Stimulated activated naive B cell treated with anti-CD40 and anti-IgM and Interleukin-4, amounts not matched to agents 10 μg/mL and 1 μg/mL and 100 μg/mL, for 72 hours (primary cell): ENCODE results near the gene TVP23B.
A peak's percentile ranks its signal among the peaks of the same experiment; 100 is the strongest.
"Not testable (repeated sequence)": the region's sequence is repeated elsewhere in the genome, so short reads cannot be mapped to it uniquely, and the experiment has no call there.

Experiments used
- ATAC-seq, 2 donors: fragments of 150-1000 bp; cut with Tn5 transposase; replicated peaks; 2 replicates each; pipeline ENCODE4 v1.10.0; 2021; ENCODE audit warnings: moderate library complexity in 1 of 2
- DNase-seq: peaks from one replicate; pipeline ENCODE4 v3.0.0; 2021
- H3K27ac Mint-ChIP-seq: one replicate; pipeline ENCODE4 v1.8.0; 2022; ENCODE audit warnings: mild to moderate bottlenecking, mixed read lengths
- H3K27me3 Mint-ChIP-seq, 2 donors: one replicate each; pipeline ENCODE4 v1.8.0; 2022; ENCODE audit warnings: mixed read lengths in 2 of 2
- H3K36me3 Mint-ChIP-seq, 2 donors: one replicate each; pipeline ENCODE4 v1.8.0; 2022; ENCODE audit warnings: mixed read lengths in 2 of 2, mild to moderate bottlenecking in 1 of 2
- H3K4me1 Mint-ChIP-seq, 2 donors: one replicate each; pipeline ENCODE4 v1.8.0; 2022; ENCODE audit warnings: mixed read lengths in 2 of 2, mild to moderate bottlenecking in 1 of 2
- H3K4me3 Mint-ChIP-seq, 2 donors: one replicate each; pipeline ENCODE4 v1.8.0; 2022; ENCODE audit warnings: mild to moderate bottlenecking in 2 of 2, mixed read lengths in 2 of 2, moderate library complexity in 1 of 2
- H3K9me3 Mint-ChIP-seq, 2 donors: one replicate each; pipeline ENCODE4 v1.8.0; 2022; ENCODE audit warnings: mixed read lengths in 2 of 2, mild to moderate bottlenecking in 1 of 2

Gene TVP23B

DNA sequence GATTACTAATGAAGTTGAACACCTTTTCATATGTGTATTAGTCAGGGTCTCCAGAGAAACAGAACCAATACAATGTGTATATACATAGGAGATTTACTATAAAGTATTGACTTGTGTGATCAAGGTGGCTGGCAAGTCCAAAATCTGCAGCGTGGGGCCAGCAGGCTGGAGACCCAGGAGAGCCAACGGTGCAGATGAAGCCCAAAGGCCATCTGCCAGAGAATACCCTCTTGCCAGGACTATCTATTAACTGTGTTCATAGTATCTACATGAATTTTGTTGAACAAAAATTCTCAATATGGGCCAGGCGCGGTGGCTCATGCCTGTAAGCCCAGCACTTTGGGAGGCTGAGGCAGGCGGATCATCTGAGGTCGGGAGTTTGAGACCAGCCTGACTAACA, 20.8 kb upstream of the TVP23B start:
- ATAC-seq, H3K27me3 Mint-ChIP-seq, H3K36me3 Mint-ChIP-seq, H3K27ac Mint-ChIP-seq, H3K9me3 Mint-ChIP-seq, DNase-seq, H3K4me1 Mint-ChIP-seq, H3K4me3 Mint-ChIP-seq: not testable (repeated sequence)

DNA sequence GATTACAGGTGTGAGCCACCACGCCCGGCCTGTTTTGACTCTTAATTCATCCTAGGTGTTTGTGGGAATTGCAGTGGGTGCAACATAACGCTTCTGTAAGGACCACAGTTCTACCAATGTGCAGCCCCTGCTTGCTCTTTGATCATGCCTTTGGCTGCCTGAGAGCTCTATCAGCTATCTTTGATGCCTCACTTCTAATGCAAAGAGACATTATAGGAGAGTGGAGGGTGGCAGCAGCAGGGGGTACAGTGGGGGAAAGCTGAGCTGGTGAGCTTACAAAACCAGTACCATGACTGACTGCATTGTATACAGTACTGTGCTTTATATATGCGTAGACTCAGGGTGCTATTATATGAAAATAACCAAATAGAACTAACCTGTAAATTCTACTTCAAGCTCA, 10.4 kb upstream of the TVP23B start:
- not testable (repeated sequence) for H3K4me3 Mint-ChIP-seq, H3K27ac Mint-ChIP-seq, H3K4me1 Mint-ChIP-seq, H3K36me3 Mint-ChIP-seq, DNase-seq, H3K9me3 Mint-ChIP-seq, ATAC-seq
- H3K27me3 Mint-ChIP-seq = peaks cover 11 to 26% of the 10 kb centered on the region in 2 donors

DNA sequence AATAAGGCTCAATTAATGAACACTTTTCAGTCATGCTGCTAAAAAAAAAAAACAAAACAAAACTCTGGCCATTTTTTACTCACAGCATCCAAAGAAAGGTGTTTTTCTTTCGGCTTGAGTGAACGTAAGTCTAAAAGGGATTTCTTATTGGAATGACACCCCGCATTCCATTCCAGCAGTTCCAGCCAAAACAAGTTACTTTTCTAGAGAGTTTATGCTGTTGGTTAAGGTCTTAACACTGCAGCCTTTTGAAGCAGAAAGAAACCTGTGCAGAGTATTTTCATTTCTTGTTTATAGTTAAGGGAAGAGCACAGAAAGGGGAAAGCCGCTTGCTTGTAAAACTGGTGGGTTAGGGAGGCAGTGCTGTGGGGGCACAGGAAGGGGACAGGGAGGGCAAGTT, 9.9 kb upstream of the TVP23B start:
- not testable (repeated sequence) for H3K27ac Mint-ChIP-seq, H3K9me3 Mint-ChIP-seq, H3K36me3 Mint-ChIP-seq

DNA sequence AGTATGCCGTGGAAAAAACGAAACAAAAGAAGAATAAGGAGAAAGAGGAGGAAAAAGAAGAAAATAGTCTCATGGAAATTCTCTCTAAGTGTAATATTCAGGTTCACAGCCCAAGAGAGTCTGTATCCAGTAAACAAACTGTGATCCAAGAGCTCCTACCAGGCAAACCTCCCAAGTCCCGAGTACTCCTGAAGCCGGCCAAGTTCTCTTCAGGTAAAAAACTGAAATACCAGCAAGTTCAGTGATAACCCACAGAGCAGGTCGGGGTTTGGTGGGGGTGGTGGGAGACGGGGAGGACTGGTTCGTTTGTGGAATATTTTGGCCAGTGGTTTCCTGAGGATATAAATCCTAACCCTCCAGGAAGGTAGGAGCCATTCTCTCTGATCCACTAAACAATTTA, 8.5 kb upstream of the TVP23B start:
- Mint-ChIP-seq H3K36me3 (no peaks in the 10 kb centered on the region), H3K9me3 (no peaks in the 10 kb centered on the region), H3K27me3 (peaks cover 11 to 29% of the 10 kb centered on the region in 2 donors), H3K27ac (no peak overlapping the region), H3K4me3 (no peak overlapping the region), H3K4me1 (peaks cover 0 to 2% of the 10 kb centered on the region in 2 donors)
- ATAC-seq (no peak), DNase-seq (no peak)

More for the DNA sequence above, 9.9 kb upstream of the TVP23B start:
- not testable (repeated sequence) for H3K4me1 Mint-ChIP-seq, H3K4me3 Mint-ChIP-seq, DNase-seq, ATAC-seq
- H3K27me3 Mint-ChIP-seq = peaks cover 11 to 29% of the 10 kb centered on the region in 2 donors

DNA sequence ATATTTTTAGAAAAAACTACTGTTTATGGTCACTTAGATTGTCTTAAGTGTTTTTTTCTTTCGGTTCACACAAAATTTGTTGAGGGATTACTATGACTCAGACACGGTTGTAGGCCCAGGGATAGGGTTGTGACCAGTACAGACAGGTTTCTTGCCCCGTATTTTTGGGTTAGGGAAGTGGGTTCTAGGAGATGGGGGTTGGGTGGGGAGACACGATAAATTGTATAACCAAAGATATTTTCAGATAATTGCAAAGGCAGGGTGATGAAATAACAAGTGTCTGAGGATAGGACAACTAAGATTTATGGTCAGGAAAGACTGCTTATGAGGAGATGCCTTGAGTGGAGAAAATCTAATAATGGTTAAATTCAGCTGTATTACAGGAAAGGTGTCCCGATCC, 822 bp downstream of the TVP23B start:
- Mint-ChIP-seq H3K4me1 (peaks cover 13 to 17% of the 10 kb centered on the region in 2 donors), H3K4me3 (peak overlapping the region; percentile 65 to 72), H3K36me3 (peaks cover 13 to 21% of the 10 kb centered on the region in 2 donors)
- H3K27me3 Mint-ChIP-seq, ATAC-seq, DNase-seq, H3K9me3 Mint-ChIP-seq, H3K27ac Mint-ChIP-seq: not testable (repeated sequence)

DNA sequence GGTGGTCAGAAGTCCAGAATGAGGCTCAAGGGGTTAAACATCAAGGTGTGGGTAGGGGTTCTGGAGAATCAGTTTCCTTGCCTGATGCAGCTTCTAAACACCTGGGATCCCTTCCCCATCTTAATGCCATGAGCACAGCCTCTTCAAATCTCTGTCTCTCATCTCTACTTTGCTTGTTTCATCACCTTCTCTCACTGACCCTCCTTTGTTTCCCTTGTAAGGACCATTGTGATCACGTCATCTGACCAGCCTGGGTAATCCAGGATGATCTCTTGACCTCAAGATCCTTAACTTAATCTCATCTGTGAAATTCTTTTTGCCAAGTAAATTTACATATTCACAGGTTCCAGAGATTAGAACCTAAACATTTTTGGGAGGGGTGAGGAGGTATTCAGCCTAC, 5.0 kb downstream of the TVP23B start:
- Mint-ChIP-seq H3K4me1 (peaks cover 22 to 36% of the 10 kb centered on the region in 2 donors), H3K36me3 (peaks cover 21 to 37% of the 10 kb centered on the region in 2 donors)
- H3K27me3 Mint-ChIP-seq, H3K27ac Mint-ChIP-seq, DNase-seq, H3K9me3 Mint-ChIP-seq, H3K4me3 Mint-ChIP-seq, ATAC-seq: not testable (repeated sequence)

DNA sequence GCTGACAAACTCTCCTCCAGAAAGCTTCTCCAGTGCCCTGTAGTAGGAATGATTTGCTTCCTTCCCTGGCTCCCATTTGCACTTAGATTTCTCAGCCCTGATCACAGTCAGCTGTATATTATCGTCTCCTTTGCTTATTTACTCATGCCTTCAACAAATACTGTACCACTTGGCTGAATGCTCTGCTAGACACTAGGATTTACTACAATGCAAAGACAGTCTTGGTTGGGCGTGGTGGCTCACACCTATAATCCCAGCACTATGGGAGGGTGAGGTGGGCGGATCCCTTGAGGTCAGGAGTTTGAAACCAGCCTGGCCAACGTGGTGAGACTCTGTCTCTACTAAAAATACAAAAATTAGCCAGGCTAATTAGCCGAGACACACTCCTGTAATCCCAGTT, 5.9 kb downstream of the TVP23B start:
- not testable (repeated sequence) for H3K27ac Mint-ChIP-seq, ATAC-seq, DNase-seq, H3K27me3 Mint-ChIP-seq, H3K4me3 Mint-ChIP-seq, H3K9me3 Mint-ChIP-seq
- peaks cover 21 to 37% of the 10 kb centered on the region in 2 donors for H3K36me3 Mint-ChIP-seq
- H3K4me1 Mint-ChIP-seq = peaks cover 22 to 36% of the 10 kb centered on the region in 2 donors

DNA sequence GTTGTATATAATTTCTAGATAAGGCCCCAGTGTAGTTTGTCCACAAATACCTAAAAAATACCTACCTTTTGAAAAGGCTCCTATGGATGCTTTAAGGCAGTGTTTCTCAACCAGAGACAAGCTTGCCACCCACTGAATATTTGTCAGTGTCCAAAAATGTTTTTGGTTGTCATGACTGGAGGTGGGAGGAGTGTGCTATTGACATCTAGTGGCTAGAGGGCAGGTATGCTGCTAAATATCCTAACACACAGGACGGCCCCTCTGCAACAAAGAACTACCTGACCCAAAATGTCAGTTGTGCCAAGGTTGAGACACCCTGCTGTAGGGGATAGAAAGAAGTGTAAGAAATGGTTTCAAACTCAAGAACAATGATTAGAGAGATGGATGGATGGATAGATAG, 10.4 kb downstream of the TVP23B start:
- Mint-ChIP-seq H3K4me1 (peaks cover 16 to 30% of the 10 kb centered on the region in 2 donors), H3K36me3 (peaks cover 14 to 23% of the 10 kb centered on the region in 2 donors)
- H3K4me3 Mint-ChIP-seq, H3K27ac Mint-ChIP-seq, H3K27me3 Mint-ChIP-seq, H3K9me3 Mint-ChIP-seq, DNase-seq: not testable (repeated sequence)
- peak; percentile 67 to 81 for ATAC-seq

DNA sequence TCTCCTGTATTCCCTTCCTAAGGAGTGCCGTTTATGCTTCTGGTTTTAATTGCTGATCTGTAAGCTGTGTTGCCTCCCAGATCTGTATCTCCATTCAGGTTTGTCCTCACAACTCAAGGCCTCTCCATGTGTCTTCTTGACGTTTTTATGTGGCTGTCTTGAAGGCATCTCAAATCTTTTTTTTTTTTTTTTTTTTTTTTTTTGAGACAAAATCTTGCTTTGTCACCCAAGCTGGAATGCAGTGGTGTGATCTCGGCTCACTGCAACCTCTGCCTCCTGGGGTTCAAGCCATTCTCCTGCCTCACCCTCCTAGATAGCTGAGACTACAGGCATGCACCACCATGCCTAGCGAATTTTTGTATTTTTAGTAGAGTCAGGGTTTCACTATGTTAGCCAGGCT, 13.9 kb downstream of the TVP23B start:
- Mint-ChIP-seq H3K36me3 (peaks cover 10 to 14% of the 10 kb centered on the region in 2 donors), H3K4me1 (peaks cover 4 to 10% of the 10 kb centered on the region in 2 donors)
- not testable (repeated sequence) for H3K9me3 Mint-ChIP-seq, DNase-seq, ATAC-seq, H3K27ac Mint-ChIP-seq, H3K4me3 Mint-ChIP-seq, H3K27me3 Mint-ChIP-seq

DNA sequence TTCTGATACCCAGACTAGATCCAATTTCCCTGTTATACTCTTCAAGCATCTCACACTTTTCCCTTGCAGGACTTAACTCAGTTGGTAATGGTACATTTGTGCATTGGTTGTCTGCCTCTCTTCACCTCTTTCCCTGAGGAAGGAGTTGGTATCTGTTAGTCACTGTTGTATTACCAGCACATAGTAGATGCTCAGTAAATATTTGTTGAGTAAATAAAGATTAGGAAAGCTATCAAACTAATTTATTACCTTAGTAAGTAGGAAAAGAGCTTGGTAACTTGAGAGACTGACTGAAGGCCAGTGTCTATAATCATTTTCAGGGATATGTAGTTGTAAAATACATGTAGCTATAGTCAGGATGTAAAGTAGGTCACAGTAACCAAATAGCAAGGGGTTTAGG, 15.9 kb downstream of the TVP23B start:
- peaks cover 4 to 10% of the 10 kb centered on the region in 2 donors for H3K4me1 Mint-ChIP-seq
- H3K27me3 Mint-ChIP-seq, DNase-seq, ATAC-seq, H3K9me3 Mint-ChIP-seq, H3K4me3 Mint-ChIP-seq: not testable (repeated sequence)
- H3K27ac Mint-ChIP-seq = peak overlapping the region; percentile 22
- peaks cover 14 to 18% of the 10 kb centered on the region in 2 donors for H3K36me3 Mint-ChIP-seq

DNA sequence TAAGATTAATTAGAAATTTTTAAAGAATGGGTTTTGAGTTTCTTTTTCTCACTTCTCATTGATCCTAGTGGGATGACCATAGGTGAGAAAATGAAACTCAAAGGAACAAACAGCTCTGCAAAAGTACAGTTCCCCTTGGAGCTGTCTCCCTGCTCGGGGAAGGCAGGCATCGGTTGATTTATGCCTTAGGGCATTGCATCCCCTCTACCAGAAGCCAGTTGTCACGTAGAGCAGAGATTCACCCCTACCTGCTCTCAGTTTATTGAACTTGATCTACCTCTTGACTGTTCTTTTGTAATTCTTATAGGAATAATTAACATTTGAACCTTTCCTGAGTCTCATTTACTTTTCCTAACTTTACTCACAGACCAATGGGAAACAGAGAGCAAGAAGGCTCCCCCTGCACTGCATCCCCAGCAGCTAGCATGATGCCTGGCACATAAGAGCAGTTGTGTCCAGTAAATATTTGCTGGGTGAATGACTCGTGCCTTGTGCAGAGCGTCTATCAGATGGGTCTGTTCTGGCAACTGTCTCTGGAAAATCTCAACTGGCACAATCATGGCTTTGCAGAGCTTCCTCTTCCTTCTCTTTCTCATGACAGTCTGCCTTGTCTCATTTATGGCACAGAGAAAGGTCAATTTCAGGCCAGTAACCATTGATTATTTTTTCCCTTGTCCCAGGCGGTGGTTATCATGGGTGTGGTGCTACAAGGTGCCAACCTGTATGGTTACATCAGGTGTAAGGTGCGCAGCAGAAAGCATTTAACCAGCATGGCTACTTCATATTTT, 22.7 kb downstream of the TVP23B start:
- not testable (repeated sequence) for ATAC-seq, H3K4me3 Mint-ChIP-seq, H3K27ac Mint-ChIP-seq, DNase-seq, H3K9me3 Mint-ChIP-seq, H3K27me3 Mint-ChIP-seq, H3K4me1 Mint-ChIP-seq
- peaks cover 15 to 20% of the 10 kb centered on the region in 2 donors for H3K36me3 Mint-ChIP-seq

DNA sequence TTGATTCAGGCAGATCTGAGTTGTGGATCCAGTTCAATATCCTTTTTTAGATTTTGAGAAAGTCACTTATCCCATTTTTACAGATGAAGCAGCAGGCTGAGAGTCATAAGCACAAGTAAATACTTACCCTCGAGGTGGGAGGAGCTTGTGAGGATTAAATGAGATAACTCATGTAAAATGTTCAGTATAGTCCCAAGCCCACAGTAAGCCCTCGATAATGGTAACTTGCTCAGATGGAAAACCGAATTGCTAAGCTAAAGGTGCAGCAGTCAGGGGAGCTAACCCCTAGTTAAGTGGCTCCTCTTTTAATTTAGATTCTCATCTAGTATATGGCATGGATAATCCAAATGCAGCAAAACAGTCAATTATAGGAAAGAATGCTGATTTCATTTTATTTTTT, 34.9 kb downstream of the TVP23B start:
- not testable (repeated sequence) for ATAC-seq, H3K9me3 Mint-ChIP-seq, H3K27ac Mint-ChIP-seq, H3K36me3 Mint-ChIP-seq, H3K4me1 Mint-ChIP-seq, H3K4me3 Mint-ChIP-seq, DNase-seq
- H3K27me3 Mint-ChIP-seq = peaks cover 3 to 15% of the 10 kb centered on the region in 2 donors

DNA sequence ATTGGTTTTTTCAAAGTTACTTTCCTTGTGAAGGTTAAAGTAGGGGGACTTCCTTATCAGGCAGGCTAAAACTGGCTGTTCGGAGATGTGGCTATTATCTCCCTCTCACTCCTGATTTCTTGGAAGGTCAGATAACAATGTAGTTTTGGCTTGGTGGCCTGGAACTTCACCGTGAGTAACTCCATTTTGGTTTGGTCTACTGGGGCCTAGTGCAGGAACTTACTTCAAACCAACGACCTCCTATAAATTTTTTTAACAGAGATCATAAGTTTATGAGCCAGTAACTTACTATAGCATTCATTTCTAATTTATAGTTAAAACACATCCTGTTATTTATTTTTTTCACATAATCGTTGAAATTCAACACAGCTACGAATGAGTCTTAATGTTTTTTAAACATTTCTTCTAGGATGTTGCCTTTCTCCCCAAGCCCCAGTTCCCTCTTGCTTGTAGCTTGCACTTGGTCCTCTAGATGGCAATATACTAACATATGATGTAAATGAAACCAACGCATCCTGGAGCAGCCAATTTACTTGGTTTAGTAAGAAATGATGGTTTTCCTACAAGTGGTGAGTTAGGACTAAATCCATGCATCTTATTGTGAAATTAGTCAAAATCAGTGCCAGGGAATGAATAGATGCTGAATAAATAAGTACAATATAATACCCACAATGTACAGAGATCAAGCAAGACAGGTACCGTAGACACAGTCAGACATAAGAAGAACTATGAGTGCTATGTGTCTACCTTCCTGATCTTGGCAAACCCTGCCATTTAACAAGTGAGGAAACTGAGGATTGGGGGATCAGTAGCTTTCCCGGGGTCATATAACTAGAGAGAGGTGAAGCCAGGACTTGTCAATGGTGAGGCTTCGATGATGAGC, 35.7 kb downstream of the TVP23B start:
- H3K36me3 Mint-ChIP-seq, H3K9me3 Mint-ChIP-seq, H3K27ac Mint-ChIP-seq, H3K4me3 Mint-ChIP-seq, H3K4me1 Mint-ChIP-seq: not testable (repeated sequence)
- DNase-seq (peak; percentile 15), ATAC-seq (peak; percentile 71)
- peaks cover 3 to 15% of the 10 kb centered on the region in 2 donors for H3K27me3 Mint-ChIP-seq

DNA sequence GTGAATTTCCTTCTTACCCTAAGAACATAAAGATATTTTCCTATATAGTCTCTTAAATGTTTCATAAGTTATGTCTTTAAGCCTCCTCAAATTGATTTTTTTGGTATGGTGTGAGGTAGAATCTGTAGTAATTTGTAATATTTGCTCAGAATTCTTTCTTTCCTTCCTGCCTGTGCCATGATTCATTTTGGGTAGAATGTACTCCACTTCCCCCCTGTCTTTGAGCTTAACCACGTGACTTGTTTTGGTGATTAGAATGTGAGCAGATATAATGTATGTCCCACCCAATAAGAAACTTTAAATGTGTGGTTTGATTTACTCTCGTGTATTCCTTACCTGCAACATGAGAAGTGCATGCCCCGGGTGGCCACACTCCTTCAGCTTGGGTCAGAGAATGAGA, 40.4 kb downstream of the TVP23B start:
- H3K9me3 Mint-ChIP-seq, ATAC-seq, H3K4me3 Mint-ChIP-seq, H3K36me3 Mint-ChIP-seq, H3K4me1 Mint-ChIP-seq, DNase-seq, H3K27ac Mint-ChIP-seq: not testable (repeated sequence)
- H3K27me3 Mint-ChIP-seq = peaks cover 3 to 20% of the 10 kb centered on the region in 2 donors
